Adrenal gland (tissue), 5 donors: ENCODE results near the gene A3GALT2.

Source experiments
- POLR2A ChIP-seq, 2 donors: fragments of 450-650 bp; IDR thresholded peaks; one replicate each; pipeline ENCODE4 v1.6.1; 2017; ENCODE audit warnings: antibody characterized with exemption in 2 of 2, mild to moderate bottlenecking in 2 of 2, moderate library complexity in 1 of 2
- TF ChIP-seq, protein P1 (sequence below), 6 experiments: fragments of 450-650 bp in 4 of 6; fragments of 200-600 bp in 2 of 6; sonication (generic) in 1 of 6; IDR thresholded peaks; 1 replicate in 5 of 6; 2 replicates in 1 of 6; pipeline versions ENCODE4 v1.5.1 to v1.8.0; 2016 to 2021; ENCODE audit warnings: antibody characterized with exemption in 6 of 6, mild to moderate bottlenecking in 2 of 6, moderate library complexity in 1 of 6
- donor health status: DM: no; HTN: no; CAD: no.

DNA sequence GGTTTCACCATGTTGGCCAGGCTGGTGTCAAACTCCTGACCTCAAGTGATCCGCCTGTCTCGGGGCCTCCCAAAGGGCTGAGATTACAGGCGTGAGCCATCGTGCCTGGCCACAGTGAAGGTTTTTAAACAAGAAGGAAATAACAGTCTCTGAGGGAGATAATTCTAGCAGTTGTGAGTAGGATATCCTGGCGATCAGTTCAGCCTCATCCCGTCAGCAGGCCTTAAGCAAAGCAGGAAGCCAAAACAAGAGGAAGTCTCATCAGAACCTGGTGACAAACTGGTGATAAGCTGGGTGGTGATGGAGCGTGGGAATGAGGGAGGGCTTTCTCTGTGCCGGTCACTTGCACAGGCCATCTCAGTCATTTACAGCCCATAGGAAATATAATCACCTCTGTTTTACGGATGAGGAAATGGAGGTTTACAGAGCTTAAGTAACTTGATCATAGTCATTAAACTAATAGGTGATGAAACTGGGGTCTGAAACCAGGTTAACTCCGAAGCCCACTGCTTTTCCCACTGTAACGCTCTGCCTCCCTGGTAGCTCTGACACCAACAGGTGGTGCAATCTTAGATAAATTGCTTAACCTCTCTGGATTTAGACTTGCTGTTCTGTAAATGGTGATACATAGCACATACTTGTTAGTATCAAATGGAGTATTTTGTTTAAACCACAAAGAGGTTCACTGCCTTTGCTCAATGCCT, 40.8 kb upstream of the A3GALT2 start:
- TF ChIP-seq, protein P1, sequence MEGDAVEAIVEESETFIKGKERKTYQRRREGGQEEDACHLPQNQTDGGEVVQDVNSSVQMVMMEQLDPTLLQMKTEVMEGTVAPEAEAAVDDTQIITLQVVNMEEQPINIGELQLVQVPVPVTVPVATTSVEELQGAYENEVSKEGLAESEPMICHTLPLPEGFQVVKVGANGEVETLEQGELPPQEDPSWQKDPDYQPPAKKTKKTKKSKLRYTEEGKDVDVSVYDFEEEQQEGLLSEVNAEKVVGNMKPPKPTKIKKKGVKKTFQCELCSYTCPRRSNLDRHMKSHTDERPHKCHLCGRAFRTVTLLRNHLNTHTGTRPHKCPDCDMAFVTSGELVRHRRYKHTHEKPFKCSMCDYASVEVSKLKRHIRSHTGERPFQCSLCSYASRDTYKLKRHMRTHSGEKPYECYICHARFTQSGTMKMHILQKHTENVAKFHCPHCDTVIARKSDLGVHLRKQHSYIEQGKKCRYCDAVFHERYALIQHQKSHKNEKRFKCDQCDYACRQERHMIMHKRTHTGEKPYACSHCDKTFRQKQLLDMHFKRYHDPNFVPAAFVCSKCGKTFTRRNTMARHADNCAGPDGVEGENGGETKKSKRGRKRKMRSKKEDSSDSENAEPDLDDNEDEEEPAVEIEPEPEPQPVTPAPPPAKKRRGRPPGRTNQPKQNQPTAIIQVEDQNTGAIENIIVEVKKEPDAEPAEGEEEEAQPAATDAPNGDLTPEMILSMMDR (IDR thresholded peaks at IDR 0.05): no peak
- no peak for TF ChIP-seq POLR2A (IDR thresholded peaks at IDR 0.05)
